CD4-positive, alpha-beta T cell treated with Interleukin-12 subunit alpha and Interleukin-12 subunit beta, for 1 hour (primary cell): ENCODE measurements around the gene WWOX.

Experiments used
- DNase-seq: peaks from one replicate; pipeline ENCODE4 v3.0.0-alpha.2; 2020

Gene WWOX

GRCh38 chr16:78150233-78150632 is 50.8 kb downstream of the WWOX start:
- DNase-seq: no peak

GRCh38 chr16:78154729-78155461 is 55.4 kb downstream of the WWOX start:
- no peak for DNase-seq

- DNase-seq: no peak
Measured at GRCh38 chr16:78155791-78156345, 56.4 kb downstream of the WWOX start.

- no peak for DNase-seq
Measured at GRCh38 chr16:78161023-78161729, 61.7 kb downstream of the WWOX start.

- DNase-seq: no peak
Measured at GRCh38 chr16:78163772-78164670, 64.6 kb downstream of the WWOX start.

GRCh38 chr16:78170494-78170933 is 71.1 kb downstream of the WWOX start:
- DNase-seq: no peak

- no peak for DNase-seq
Measured at GRCh38 chr16:78175287-78175686, 75.8 kb downstream of the WWOX start.

GRCh38 chr16:78176435-78176834 is 77.0 kb downstream of the WWOX start:
- no peak for DNase-seq

- no peak for DNase-seq
Measured at GRCh38 chr16:78177218-78177617, 77.8 kb downstream of the WWOX start.

- no peak for DNase-seq
Measured at GRCh38 chr16:78177987-78178386, 78.5 kb downstream of the WWOX start.

- no peak for DNase-seq
Measured at GRCh38 chr16:78179666-78180065, 80.2 kb downstream of the WWOX start.

GRCh38 chr16:78180349-78180748 is 80.9 kb downstream of the WWOX start:
- DNase-seq: no peak

GRCh38 chr16:78183437-78184237 is 84.2 kb downstream of the WWOX start:
- DNase-seq: no peak

- no peak for DNase-seq
Measured at GRCh38 chr16:78184238-78185183, 85.1 kb downstream of the WWOX start.

- no peak for DNase-seq
Measured at GRCh38 chr16:78189121-78189520, 89.7 kb downstream of the WWOX start.

- DNase-seq: no peak
Measured at GRCh38 chr16:78192734-78193488, 93.5 kb downstream of the WWOX start.

GRCh38 chr16:78194948-78195347 is 95.5 kb downstream of the WWOX start:
- no peak for DNase-seq

GRCh38 chr16:78195797-78196196 is 96.3 kb downstream of the WWOX start:
- no peak for DNase-seq

- DNase-seq: no peak
Measured at GRCh38 chr16:78196502-78196901, 97.0 kb downstream of the WWOX start.

GRCh38 chr16:78198288-78198687 is 98.8 kb downstream of the WWOX start:
- no peak for DNase-seq
